Epithelial cell of esophagus (primary cell): ENCODE results near the gene APOB.

Source experiments
- DNase-seq: peaks from one replicate; pipeline ENCODE4 v3.0.0; 2010; ENCODE audit warnings: low read depth
- H3K4me3 ChIP-seq: 2 replicates; pipeline ENCODE4 v1.5.1; 2011; ENCODE audit warnings: mild to moderate bottlenecking, low read length, control low read depth
- TF ChIP-seq, protein P1 (sequence below): IDR thresholded peaks from 2 replicates; pipeline ENCODE4 v1.5.1; 2011; ENCODE audit warnings: low read depth, mild to moderate bottlenecking, low read length, control low read depth, inconsistent platforms; ENCODE audit not compliant: insufficient read depth; ENCODE audit errors: missing control alignments

APOB gene

GRCh38 chr2:21017748-21018276 lies 26.1 kb downstream of the APOB start:
- H3K4me3 ChIP-seq, result no peak overlapping the region
- TF ChIP-seq, protein P1, sequence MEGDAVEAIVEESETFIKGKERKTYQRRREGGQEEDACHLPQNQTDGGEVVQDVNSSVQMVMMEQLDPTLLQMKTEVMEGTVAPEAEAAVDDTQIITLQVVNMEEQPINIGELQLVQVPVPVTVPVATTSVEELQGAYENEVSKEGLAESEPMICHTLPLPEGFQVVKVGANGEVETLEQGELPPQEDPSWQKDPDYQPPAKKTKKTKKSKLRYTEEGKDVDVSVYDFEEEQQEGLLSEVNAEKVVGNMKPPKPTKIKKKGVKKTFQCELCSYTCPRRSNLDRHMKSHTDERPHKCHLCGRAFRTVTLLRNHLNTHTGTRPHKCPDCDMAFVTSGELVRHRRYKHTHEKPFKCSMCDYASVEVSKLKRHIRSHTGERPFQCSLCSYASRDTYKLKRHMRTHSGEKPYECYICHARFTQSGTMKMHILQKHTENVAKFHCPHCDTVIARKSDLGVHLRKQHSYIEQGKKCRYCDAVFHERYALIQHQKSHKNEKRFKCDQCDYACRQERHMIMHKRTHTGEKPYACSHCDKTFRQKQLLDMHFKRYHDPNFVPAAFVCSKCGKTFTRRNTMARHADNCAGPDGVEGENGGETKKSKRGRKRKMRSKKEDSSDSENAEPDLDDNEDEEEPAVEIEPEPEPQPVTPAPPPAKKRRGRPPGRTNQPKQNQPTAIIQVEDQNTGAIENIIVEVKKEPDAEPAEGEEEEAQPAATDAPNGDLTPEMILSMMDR, result no peak
- DNase-seq, result no peak

- no peak for DNase-seq
- TF ChIP-seq, protein P1, result no peak
- H3K4me3 ChIP-seq, result no peak overlapping the region
These were observed 28.6 kb downstream of the APOB start for GRCh38 chr2:21015281-21015645.

DNA sequence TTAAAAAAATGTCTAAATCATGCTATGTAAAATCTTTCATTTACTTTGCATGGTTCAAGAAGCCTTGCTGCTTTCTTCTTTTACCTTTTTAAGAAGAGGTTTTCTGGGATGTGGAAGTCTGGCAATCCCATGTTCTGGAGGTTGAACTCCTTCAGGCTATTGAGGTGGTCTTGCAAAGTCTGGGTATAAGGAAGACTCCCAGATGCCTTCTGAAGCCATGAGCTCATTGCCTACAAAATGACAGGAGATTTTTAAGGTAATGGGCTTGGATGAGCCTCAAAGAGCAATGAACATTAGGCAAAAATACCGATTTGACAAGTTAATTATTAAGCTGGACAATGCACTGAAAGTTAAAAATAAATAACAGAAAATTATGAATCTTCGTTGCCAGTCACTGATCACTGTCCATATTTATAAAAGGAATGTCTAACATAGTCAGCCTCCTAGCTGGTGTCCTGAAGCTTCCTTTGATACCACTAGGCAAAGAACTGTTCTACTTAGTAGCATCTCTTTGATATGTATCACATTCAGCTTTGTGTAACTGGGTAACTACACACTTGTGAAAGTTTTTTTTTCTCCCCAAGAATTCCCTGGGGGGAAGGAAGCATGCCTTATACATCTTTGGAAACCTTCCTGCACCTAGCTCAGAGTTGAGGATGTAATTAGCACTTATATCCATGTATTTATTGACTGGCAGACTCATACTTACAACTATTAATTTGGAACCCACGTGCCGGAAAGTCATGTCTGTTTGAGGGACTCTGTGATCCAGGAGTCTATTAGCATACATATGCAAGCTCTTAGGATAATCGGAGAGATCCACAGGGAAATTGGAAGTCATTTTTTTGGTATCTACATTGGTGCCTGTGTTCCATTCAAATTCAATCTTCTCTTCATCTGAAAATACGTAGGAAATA lies 29.3 kb downstream of the APOB start:
- H3K4me3 ChIP-seq, result no peak overlapping the region
- TF ChIP-seq, protein P1, result no peak
- DNase-seq, result no peak

- TF ChIP-seq, protein P1, result no peak
- no peak for DNase-seq
- H3K4me3 ChIP-seq, result no peak overlapping the region
These were observed 30.6 kb downstream of the APOB start for GRCh38 chr2:21013043-21013816.

DNA sequence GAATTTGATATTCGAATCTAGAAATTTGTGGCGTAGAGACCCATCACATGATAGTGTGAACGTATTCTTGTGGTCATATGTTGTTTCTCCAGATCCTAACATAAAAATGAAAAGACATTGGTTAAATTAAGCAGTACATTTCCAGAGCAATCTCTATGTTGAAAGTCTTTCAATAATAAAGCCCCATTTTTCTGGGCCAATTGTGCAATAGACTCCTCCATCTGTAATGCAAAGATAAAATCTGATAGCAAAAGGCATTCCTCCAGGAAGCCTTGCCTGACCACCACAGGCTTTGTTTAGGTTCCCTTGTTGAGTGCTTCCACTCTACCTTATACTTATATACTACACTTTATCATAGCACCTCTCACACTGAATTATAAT lies 31.3 kb downstream of the APOB start:
- TF ChIP-seq, protein P1, result no peak
- no peak for DNase-seq
- no peak overlapping the region for H3K4me3 ChIP-seq

- DNase-seq, result no peak
- TF ChIP-seq, protein P1, result no peak
- H3K4me3 ChIP-seq, result no peak overlapping the region
These were observed 31.9 kb downstream of the APOB start for GRCh38 chr2:21011876-21012556.
